ENCODE results near the gene DLK2. TPM values are rescaled to one million over a fixed set of nuclear protein-coding genes. Genes with fewer than 3 reads are reported as not detected.

The DLK2 gene
- total and polyA plus RNA-seq, 2 of the 13 experiments (the other 11 are each of a cell fraction or from before 2014, with no cell fraction given), result 1.2 to 3.8 TPM

GRCh38 chr6:43426928-43427405, 28.4 kb downstream of the DLK2 start (continued):
- TF ChIP-seq ATF4 (CRISPR knock-in tag; IDR thresholded peaks at IDR 0.05) (peak in 1 of 2 experiments; percentile 11; a peak in 1 of 4 replicates), FOXK1 (CRISPR knock-in tag; IDR thresholded peaks at IDR 0.05; ENCODE audit: borderline replicate concordance, low read depth) (no peak), ZBTB4 (CRISPR knock-in tag; IDR thresholded peaks at IDR 0.05; ENCODE audit: borderline replicate concordance) (peak; percentile 94; the same call in 1 of the 2 replicates), ZBTB38 (CRISPR knock-in tag; IDR thresholded peaks at IDR 0.05) (peak; percentile 97), ZNF138 (CRISPR knock-in tag; IDR thresholded peaks at IDR 0.05; ENCODE audit: low read depth) (0 out of 2 replicates have a peak, but pooled peaks have one; percentile 19), SETDB1 (CRISPR knock-in tag; IDR thresholded peaks at IDR 0.05; ENCODE audit: borderline replicate concordance) (peak; percentile 77; the same call in 1 of the 2 replicates), ZNF501 (CRISPR knock-in tag; IDR thresholded peaks at IDR 0.05) (peak; percentile 29; the same call in 1 of the 2 replicates), AKAP8 (CRISPR knock-in tag; IDR thresholded peaks at IDR 0.05) (peak; percentile 48; the same call in 1 of the 2 replicates), ZNF567 (CRISPR knock-in tag; IDR thresholded peaks at IDR 0.05; ENCODE audit: borderline replicate concordance) (no peak; the same call in 1 of the 2 replicates), ZNF543 (CRISPR knock-in tag; IDR thresholded peaks at IDR 0.05) (no peak), KDM2A (CRISPR knock-in tag; IDR thresholded peaks at IDR 0.05; ENCODE audit: borderline replicate concordance, low read depth) (no peak), ZNF672 (CRISPR knock-in tag; IDR thresholded peaks at IDR 0.05) (no peak), BCLAF1 (IDR thresholded peaks at IDR 0.05) (no peak), ZNF713 (CRISPR knock-in tag; IDR thresholded peaks at IDR 0.05) (no peak), ZHX2 (IDR thresholded peaks at IDR 0.05; ENCODE audit: low read depth) (peak; percentile 89; the same call in 1 of the 2 replicates), ZHX2 (CRISPR knock-in tag; IDR thresholded peaks at IDR 0.05; ENCODE audit: borderline replicate concordance) (no peak)
